WTC11 (cell line): ENCODE results near the gene TBX4.

ENCODE experiments used
- CBFB ChIP-seq: sonication (generic); formaldehyde crosslinking; IDR thresholded peaks from 2 replicates; pipeline ENCODE4 v1.8.1; 2022; ENCODE audit warnings: mild to moderate bottlenecking, low read depth, missing genetic modification reagents
- ESRRA ChIP-seq: sonication (generic); formaldehyde crosslinking; IDR thresholded peaks from 2 replicates; pipeline ENCODE4 v1.8.1; 2022; ENCODE audit warnings: mild to moderate bottlenecking, missing genetic modification reagents, borderline replicate concordance
- ETV6 ChIP-seq: sonication (generic); formaldehyde crosslinking; IDR thresholded peaks from 2 replicates; pipeline ENCODE4 v1.8.1; 2022; ENCODE audit warnings: mild to moderate bottlenecking, missing genetic modification reagents
- NFE2L1 ChIP-seq: sonication (generic); formaldehyde crosslinking; IDR thresholded peaks from 2 replicates; pipeline ENCODE4 v1.8.1; 2023; ENCODE audit warnings: missing genetic modification reagents
- NR2C2 ChIP-seq: sonication (generic); formaldehyde crosslinking; IDR thresholded peaks from 2 replicates; pipeline ENCODE4 v1.8.0; 2022; ENCODE audit warnings: mild to moderate bottlenecking, missing genetic modification reagents
- RORB ChIP-seq: fragments of 250-450 bp; sonication (Bioruptor Pico); IDR thresholded peaks from 2 replicates; pipeline ENCODE4 v1.9.0; 2021; ENCODE audit warnings: mild to moderate bottlenecking
- TEAD4 ChIP-seq: sonication (generic); formaldehyde crosslinking; IDR thresholded peaks from 2 replicates; pipeline ENCODE4 v1.8.0; 2022; ENCODE audit warnings: mild to moderate bottlenecking, missing genetic modification reagents
- ZNF138 ChIP-seq: sonication (generic); formaldehyde crosslinking; conservative IDR thresholded peaks from 2 replicates; pipeline ENCODE4 v1.8.1; 2022; ENCODE audit warnings: mild to moderate bottlenecking, moderate library complexity, missing genetic modification reagents
- ZNF232 ChIP-seq: sonication (generic); formaldehyde crosslinking; IDR thresholded peaks from 2 replicates; pipeline ENCODE4 v1.8.0; 2022; ENCODE audit warnings: mild to moderate bottlenecking, missing genetic modification reagents
- TF ChIP-seq, protein P1 (sequence below): fragments of 200-600 bp; IDR thresholded peaks from 2 replicates; pipeline ENCODE4 v1.8.0; 2022; ENCODE audit warnings: antibody characterized with exemption
- TF ChIP-seq, protein P2 (sequence below): sonication (generic); formaldehyde crosslinking; IDR thresholded peaks from 2 replicates; pipeline ENCODE4 v1.8.0; 2022; ENCODE audit warnings: mild to moderate bottlenecking, missing genetic modification reagents
- TF ChIP-seq, protein P3 (sequence below): sonication (generic); formaldehyde crosslinking; IDR thresholded peaks from 2 replicates; pipeline ENCODE4 v1.8.1; 2023; ENCODE audit warnings: mild to moderate bottlenecking, missing genetic modification reagents, borderline replicate concordance
- TF ChIP-seq, protein P4 (sequence below): fragments of 250-450 bp; sonication (Bioruptor Pico); IDR thresholded peaks from 2 replicates; pipeline ENCODE4 v1.9.0; 2021; ENCODE audit warnings: mild to moderate bottlenecking
- TF ChIP-seq, protein P5 (sequence below): sonication (generic); formaldehyde crosslinking; IDR thresholded peaks from 2 replicates; pipeline ENCODE4 v1.8.0; 2023; ENCODE audit warnings: missing genetic modification reagents, mild to moderate bottlenecking, borderline replicate concordance

DNA sequence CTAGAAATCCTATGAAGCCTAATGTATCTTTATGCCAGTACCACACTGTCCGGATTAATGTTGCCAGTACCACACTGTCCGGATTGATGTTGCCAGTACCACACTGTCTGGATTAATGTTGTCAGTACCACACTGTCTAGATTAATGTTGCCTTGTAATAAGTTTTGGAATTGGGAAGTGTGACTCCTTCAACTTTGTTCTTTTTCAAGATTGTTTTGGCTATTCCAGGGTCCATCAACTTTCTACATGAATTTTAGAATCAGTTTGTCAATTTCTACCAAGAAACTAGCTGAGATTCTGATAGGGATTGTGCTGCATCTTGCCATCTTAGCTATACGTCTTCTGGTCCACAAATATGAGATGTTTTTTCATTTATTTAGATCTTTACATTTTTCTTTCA lies 68.7 kb downstream of the TBX4 start:
- TF ChIP-seq, protein P1, sequence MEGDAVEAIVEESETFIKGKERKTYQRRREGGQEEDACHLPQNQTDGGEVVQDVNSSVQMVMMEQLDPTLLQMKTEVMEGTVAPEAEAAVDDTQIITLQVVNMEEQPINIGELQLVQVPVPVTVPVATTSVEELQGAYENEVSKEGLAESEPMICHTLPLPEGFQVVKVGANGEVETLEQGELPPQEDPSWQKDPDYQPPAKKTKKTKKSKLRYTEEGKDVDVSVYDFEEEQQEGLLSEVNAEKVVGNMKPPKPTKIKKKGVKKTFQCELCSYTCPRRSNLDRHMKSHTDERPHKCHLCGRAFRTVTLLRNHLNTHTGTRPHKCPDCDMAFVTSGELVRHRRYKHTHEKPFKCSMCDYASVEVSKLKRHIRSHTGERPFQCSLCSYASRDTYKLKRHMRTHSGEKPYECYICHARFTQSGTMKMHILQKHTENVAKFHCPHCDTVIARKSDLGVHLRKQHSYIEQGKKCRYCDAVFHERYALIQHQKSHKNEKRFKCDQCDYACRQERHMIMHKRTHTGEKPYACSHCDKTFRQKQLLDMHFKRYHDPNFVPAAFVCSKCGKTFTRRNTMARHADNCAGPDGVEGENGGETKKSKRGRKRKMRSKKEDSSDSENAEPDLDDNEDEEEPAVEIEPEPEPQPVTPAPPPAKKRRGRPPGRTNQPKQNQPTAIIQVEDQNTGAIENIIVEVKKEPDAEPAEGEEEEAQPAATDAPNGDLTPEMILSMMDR, result no peak
- TF ChIP-seq TEAD4, result no peak
- no peak for TF ChIP-seq ESRRA (CRISPR knock-in tag)
- TF ChIP-seq ETV6, result no peak
- TF ChIP-seq, protein P2, sequence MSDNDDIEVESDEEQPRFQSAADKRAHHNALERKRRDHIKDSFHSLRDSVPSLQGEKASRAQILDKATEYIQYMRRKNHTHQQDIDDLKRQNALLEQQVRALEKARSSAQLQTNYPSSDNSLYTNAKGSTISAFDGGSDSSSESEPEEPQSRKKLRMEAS (CRISPR knock-in tag), result no peak
- TF ChIP-seq RORB (CRISPR knock-in tag), result no peak
- TF ChIP-seq ZNF232 (CRISPR knock-in tag), result no peak
- TF ChIP-seq CBFB (CRISPR knock-in tag), result no peak
- TF ChIP-seq, protein P3, sequence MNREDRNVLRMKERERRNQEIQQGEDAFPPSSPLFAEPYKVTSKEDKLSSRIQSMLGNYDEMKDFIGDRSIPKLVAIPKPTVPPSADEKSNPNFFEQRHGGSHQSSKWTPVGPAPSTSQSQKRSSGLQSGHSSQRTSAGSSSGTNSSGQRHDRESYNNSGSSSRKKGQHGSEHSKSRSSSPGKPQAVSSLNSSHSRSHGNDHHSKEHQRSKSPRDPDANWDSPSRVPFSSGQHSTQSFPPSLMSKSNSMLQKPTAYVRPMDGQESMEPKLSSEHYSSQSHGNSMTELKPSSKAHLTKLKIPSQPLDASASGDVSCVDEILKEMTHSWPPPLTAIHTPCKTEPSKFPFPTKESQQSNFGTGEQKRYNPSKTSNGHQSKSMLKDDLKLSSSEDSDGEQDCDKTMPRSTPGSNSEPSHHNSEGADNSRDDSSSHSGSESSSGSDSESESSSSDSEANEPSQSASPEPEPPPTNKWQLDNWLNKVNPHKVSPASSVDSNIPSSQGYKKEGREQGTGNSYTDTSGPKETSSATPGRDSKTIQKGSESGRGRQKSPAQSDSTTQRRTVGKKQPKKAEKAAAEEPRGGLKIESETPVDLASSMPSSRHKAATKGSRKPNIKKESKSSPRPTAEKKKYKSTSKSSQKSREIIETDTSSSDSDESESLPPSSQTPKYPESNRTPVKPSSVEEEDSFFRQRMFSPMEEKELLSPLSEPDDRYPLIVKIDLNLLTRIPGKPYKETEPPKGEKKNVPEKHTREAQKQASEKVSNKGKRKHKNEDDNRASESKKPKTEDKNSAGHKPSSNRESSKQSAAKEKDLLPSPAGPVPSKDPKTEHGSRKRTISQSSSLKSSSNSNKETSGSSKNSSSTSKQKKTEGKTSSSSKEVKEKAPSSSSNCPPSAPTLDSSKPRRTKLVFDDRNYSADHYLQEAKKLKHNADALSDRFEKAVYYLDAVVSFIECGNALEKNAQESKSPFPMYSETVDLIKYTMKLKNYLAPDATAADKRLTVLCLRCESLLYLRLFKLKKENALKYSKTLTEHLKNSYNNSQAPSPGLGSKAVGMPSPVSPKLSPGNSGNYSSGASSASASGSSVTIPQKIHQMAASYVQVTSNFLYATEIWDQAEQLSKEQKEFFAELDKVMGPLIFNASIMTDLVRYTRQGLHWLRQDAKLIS (CRISPR knock-in tag), result no peak
- no peak for TF ChIP-seq NR2C2 (CRISPR knock-in tag)
- no peak for TF ChIP-seq ZNF138
- TF ChIP-seq NFE2L1 (CRISPR knock-in tag), result no peak
- TF ChIP-seq, protein P4, sequence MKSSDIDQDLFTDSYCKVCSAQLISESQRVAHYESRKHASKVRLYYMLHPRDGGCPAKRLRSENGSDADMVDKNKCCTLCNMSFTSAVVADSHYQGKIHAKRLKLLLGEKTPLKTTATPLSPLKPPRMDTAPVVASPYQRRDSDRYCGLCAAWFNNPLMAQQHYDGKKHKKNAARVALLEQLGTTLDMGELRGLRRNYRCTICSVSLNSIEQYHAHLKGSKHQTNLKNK (CRISPR knock-in tag), result no peak
- TF ChIP-seq, protein P5, sequence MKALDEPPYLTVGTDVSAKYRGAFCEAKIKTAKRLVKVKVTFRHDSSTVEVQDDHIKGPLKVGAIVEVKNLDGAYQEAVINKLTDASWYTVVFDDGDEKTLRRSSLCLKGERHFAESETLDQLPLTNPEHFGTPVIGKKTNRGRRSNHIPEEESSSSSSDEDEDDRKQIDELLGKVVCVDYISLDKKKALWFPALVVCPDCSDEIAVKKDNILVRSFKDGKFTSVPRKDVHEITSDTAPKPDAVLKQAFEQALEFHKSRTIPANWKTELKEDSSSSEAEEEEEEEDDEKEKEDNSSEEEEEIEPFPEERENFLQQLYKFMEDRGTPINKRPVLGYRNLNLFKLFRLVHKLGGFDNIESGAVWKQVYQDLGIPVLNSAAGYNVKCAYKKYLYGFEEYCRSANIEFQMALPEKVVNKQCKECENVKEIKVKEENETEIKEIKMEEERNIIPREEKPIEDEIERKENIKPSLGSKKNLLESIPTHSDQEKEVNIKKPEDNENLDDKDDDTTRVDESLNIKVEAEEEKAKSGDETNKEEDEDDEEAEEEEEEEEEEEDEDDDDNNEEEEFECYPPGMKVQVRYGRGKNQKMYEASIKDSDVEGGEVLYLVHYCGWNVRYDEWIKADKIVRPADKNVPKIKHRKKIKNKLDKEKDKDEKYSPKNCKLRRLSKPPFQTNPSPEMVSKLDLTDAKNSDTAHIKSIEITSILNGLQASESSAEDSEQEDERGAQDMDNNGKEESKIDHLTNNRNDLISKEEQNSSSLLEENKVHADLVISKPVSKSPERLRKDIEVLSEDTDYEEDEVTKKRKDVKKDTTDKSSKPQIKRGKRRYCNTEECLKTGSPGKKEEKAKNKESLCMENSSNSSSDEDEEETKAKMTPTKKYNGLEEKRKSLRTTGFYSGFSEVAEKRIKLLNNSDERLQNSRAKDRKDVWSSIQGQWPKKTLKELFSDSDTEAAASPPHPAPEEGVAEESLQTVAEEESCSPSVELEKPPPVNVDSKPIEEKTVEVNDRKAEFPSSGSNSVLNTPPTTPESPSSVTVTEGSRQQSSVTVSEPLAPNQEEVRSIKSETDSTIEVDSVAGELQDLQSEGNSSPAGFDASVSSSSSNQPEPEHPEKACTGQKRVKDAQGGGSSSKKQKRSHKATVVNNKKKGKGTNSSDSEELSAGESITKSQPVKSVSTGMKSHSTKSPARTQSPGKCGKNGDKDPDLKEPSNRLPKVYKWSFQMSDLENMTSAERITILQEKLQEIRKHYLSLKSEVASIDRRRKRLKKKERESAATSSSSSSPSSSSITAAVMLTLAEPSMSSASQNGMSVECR (CRISPR knock-in tag), result no peak
